Endothelial cell (in vitro differentiated cells): ENCODE results near the gene RNF167. TPM values are rescaled to one million over a fixed set of nuclear protein-coding genes. Genes with fewer than 3 reads are reported as not detected.

Experiments used
- DNase-seq: peaks from one replicate; pipeline ENCODE4 v3.0.0; 2021; ENCODE audit warnings: low spot score
- H3K27ac Mint-ChIP-seq: one replicate; pipeline ENCODE4 v1.8.0; 2021; ENCODE audit warnings: mixed read lengths, inconsistent platforms; ENCODE audit not compliant: unreplicated experiment
- H3K27me3 Mint-ChIP-seq: one replicate; pipeline ENCODE4 v1.8.0; 2021; ENCODE audit warnings: mild to moderate bottlenecking, moderate library complexity, mixed read lengths, inconsistent platforms; ENCODE audit not compliant: unreplicated experiment
- H3K36me3 Mint-ChIP-seq: one replicate; pipeline ENCODE4 v1.8.0; 2021; ENCODE audit warnings: mild to moderate bottlenecking, low read depth, mixed read lengths, inconsistent platforms; ENCODE audit not compliant: unreplicated experiment
- H3K4me1 Mint-ChIP-seq: one replicate; pipeline ENCODE4 v1.8.0; 2021; ENCODE audit warnings: mild to moderate bottlenecking, mixed read lengths, inconsistent platforms; ENCODE audit not compliant: unreplicated experiment
- H3K4me3 Mint-ChIP-seq: one replicate; pipeline ENCODE4 v1.8.0; 2021; ENCODE audit warnings: mild to moderate bottlenecking, mixed read lengths, inconsistent platforms; ENCODE audit not compliant: unreplicated experiment
- H3K9me3 Mint-ChIP-seq: one replicate; pipeline ENCODE4 v1.8.0; 2021; ENCODE audit warnings: mixed read lengths, inconsistent platforms; ENCODE audit not compliant: unreplicated experiment
- total RNA-seq: library from RNA; stranded (reverse); fragmentation: NEBNext Ultra II Directional; extraction: Animal tissue kit (Norgen Biotek cat#: 25700); gene quantifications from one replicate; pipeline ENCODE4 v1.2.1, GENCODE V29; 2021; ENCODE audit not compliant: unreplicated experiment
- TF ChIP-seq, protein P1 (sequence below): fragments of 200-600 bp; sonication (generic); IDR thresholded peaks from one replicate; pipeline ENCODE4 v1.5.0; 2021; ENCODE audit warnings: antibody characterized with exemption; ENCODE audit not compliant: unreplicated experiment

RNF167 gene
- total RNA-seq, 1 donor from 2014 or later: 92.3 TPM

DNA sequence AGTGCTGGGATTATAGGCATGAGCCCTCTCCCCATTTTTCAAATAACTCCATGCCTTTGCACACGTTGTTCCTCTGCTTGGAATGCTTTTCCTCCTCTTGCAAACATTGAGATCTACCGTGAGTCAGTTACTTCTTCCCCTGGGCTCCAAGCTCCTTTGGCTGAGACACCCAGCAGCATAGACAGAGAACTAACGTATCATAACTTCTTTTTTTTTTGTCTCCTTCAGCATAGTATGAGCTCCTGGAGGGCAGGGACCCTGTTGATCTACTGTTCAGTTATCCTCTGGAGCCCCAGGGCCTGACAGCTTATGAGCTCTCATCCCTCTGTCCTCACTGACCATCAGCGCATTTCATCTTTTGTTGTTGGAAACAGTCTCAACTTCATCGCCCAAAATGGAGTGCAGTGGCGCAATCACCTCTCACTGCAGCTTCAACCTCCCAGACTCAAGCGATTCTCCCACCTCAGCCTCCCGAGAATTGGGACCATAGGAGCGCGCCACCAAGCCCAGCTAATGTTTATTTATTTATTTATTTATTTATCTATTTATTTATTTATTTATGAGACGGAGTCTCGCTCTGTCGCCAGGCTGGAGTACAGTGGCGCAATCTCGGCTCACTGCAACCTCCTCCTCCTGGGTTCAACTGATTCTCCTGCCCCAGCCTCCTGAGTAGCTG is 25.4 kb downstream of the RNF167 start:
- H3K4me1 Mint-ChIP-seq: peaks cover 12% of the 10 kb centered on the region
- peak overlapping the region; percentile 15 for H3K27ac Mint-ChIP-seq
- H3K36me3 Mint-ChIP-seq: peaks cover 22% of the 10 kb centered on the region
- no peaks in the 10 kb centered on the region for H3K9me3 Mint-ChIP-seq
- TF ChIP-seq, protein P1, sequence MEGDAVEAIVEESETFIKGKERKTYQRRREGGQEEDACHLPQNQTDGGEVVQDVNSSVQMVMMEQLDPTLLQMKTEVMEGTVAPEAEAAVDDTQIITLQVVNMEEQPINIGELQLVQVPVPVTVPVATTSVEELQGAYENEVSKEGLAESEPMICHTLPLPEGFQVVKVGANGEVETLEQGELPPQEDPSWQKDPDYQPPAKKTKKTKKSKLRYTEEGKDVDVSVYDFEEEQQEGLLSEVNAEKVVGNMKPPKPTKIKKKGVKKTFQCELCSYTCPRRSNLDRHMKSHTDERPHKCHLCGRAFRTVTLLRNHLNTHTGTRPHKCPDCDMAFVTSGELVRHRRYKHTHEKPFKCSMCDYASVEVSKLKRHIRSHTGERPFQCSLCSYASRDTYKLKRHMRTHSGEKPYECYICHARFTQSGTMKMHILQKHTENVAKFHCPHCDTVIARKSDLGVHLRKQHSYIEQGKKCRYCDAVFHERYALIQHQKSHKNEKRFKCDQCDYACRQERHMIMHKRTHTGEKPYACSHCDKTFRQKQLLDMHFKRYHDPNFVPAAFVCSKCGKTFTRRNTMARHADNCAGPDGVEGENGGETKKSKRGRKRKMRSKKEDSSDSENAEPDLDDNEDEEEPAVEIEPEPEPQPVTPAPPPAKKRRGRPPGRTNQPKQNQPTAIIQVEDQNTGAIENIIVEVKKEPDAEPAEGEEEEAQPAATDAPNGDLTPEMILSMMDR: no peak
- peak overlapping the region; percentile 39 for H3K4me3 Mint-ChIP-seq
- peaks cover 5% of the 10 kb centered on the region for H3K27me3 Mint-ChIP-seq
- DNase-seq: no peak

DNA sequence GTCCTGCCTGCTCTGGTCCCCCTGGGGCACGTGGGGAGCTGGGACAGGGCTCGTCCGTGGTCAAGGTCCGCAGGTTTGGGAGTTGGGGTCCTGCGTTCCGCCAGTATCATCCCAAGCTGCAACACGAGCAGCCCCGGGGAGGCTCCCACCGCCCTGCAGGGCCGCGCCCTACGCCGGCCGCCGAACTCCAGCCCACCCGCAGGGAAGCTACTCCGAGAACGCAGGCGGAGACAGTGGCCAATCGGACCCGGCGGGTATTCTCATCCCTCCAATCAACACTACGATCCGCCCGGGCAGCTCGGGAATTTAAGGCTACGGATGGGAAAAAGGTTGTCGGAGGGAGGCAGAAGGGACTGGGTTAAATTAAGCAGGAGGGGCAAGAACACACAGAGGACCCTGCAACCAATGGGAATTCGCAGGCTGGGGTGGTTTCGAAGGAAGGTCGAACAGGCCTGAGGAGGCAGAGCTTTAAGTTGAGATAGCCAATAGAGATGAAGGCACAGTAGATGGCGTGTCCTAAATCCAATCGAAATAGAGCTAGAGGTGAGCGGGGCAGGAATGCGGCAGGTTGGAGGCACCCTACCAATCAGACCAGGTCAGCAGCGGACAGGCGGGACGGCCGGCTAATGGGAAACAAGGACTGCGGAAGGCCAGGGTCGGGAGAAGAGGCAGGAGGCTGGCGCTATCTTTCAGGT is 26.9 kb downstream of the RNF167 start:
- Mint-ChIP-seq H3K9me3 (no peaks in the 10 kb centered on the region), H3K27me3 (peaks cover 6% of the 10 kb centered on the region), H3K4me1 (peaks cover 12% of the 10 kb centered on the region), H3K4me3 (no peak overlapping the region), H3K27ac (no peak overlapping the region), H3K36me3 (peaks cover 27% of the 10 kb centered on the region)
- TF ChIP-seq, protein P1: no peak
- peak; percentile 91 for DNase-seq

DNA sequence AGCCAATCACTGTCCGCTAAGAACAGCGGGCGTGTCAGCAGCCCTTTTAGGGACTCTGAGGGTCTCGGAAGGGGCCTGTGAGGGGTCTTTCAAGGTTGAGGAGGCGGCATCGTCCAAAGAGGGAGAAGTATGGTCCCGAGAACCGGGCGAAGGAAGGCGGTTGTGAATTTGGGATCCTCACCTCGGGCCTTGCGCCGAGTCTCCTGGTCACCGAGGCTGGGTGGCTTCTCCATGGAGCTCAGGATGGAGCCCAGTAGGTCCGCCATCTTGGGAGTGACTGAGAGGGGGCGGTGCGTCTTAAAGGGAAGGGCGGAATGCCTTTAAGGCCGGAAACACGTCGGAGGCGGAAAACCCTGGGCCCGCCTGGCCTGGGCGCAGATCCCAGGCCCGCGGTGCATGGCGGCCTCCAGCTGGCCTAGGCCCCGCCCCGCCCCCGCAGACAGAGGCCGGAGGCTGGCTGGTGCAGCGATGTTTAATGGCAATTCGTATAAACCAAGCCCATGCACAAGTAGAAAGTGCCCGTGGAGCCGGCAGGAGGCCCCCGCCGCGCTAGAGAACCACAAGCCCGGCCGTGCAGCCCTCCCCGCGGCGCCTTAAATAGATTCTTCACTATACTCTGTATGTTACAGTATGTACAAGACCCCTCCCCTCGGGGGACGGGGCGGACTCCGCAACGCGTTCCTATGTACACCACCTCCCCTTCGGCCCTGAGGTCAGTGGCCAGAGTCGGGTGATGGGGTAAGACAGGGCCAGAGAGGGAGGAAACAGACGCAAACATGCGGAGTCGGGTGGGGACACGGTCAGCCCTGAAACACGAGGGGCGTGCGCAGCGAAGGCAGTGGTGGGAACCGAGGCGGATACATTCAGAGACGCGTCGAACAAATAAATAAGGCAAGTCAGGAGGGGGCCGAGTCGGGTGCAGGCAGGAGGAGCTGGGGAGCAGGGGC is 27.7 kb downstream of the RNF167 start, which contains the start of gene SPAG7:
SPAG7 (minus strand) TSS at position 279 of the 947 bp plus-strand sequence; CDS start at position 266, 13 bp downstream.
- no peaks in the 10 kb centered on the region for H3K9me3 Mint-ChIP-seq

DNA sequence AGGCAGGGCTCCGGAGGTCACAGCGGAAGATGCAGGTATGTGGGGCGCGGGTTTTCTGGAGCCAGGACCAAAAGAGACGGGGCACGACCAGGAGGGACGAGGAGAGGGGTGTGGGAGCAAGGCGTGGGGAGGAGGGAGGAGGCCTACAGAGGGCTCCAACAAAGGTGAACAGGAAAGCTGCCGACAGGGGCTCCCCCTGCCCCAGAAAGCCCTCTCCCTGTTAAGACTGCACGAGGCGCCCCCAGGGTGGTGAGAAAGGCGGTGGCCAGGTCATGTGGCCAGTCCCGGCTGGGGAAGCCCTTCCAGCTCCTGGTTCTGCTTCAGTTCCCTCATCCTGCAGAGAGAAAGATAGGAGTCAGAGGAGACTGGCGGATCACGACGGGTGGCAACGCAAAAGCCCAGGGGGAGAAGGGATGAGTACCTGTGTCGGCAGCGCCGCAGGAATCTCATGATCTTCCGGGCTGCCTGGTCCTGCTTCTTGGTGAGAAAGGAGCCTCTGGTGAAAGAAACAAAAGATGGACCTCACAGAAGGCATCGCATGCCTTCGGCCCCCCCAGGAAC is 28.5 kb downstream of the RNF167 start:
- H3K36me3 Mint-ChIP-seq: peaks cover 38% of the 10 kb centered on the region
- DNase-seq: peak; percentile 32
- no peak overlapping the region for H3K4me3 Mint-ChIP-seq
- H3K4me1 Mint-ChIP-seq: peaks cover 12% of the 10 kb centered on the region
- TF ChIP-seq, protein P1: no peak
- no peaks in the 10 kb centered on the region for H3K9me3 Mint-ChIP-seq
- peak overlapping the region; percentile 61 for H3K27ac Mint-ChIP-seq
- H3K27me3 Mint-ChIP-seq: peaks cover 9% of the 10 kb centered on the region

More for the DNA sequence above, 27.7 kb downstream of the RNF167 start, which contains the start of gene SPAG7:
- peak; percentile 96 for DNase-seq
- TF ChIP-seq, protein P1: no peak
- Mint-ChIP-seq H3K27me3 (peaks cover 8% of the 10 kb centered on the region), H3K4me1 (peaks cover 12% of the 10 kb centered on the region), H3K4me3 (no peak within 1 kb of the TSS), H3K36me3 (peaks cover 34% of the 10 kb centered on the region), H3K27ac (no peak within 1 kb of the TSS)
